NCI-H2171 (cell line): ENCODE results near the gene CSRNP3.

Experiments used
- DNase-seq: peaks from one replicate; lab custom pipeline; 2025; lab: John Stamatoyannopoulos, UW

Gene CSRNP3, protein sequence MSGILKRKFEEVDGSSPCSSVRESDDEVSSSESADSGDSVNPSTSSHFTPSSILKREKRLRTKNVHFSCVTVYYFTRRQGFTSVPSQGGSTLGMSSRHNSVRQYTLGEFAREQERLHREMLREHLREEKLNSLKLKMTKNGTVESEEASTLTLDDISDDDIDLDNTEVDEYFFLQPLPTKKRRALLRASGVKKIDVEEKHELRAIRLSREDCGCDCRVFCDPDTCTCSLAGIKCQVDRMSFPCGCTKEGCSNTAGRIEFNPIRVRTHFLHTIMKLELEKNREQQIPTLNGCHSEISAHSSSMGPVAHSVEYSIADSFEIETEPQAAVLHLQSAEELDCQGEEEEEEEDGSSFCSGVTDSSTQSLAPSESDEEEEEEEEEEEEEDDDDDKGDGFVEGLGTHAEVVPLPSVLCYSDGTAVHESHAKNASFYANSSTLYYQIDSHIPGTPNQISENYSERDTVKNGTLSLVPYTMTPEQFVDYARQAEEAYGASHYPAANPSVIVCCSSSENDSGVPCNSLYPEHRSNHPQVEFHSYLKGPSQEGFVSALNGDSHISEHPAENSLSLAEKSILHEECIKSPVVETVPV

GRCh38 chr2:165469417-165469816, at the start of gene CSRNP3:
TSS of gene CSRNP3 (plus strand) at chr2:165469698. CDS start at chr2:165595066, 125,368 bp downstream.
- DNase-seq = peak; percentile 92

- no peak for DNase-seq
Observed at GRCh38 chr2:165420231-165420630, 49.3 kb upstream of the CSRNP3 start.

DNA sequence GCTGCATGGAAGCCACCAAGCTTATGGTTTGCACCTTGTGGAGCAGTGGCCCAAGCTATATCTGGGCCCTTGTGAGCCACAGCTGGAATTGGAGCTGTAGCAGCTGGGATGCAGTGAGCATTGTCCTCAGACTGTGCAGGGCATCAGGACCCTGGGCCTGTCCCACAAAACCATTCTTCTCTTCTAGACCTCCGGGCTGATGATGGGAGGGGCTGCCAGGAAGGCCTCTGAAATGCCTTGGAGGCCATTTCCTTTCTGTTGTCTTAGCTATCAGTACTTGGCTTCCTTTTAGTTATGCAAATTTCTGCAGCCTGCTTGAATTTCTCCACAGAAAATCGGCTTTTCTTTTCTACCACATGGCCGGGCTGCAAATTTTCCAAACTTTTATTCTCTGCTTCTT, 46.4 kb upstream of the CSRNP3 start:
- no peak for DNase-seq

DNA sequence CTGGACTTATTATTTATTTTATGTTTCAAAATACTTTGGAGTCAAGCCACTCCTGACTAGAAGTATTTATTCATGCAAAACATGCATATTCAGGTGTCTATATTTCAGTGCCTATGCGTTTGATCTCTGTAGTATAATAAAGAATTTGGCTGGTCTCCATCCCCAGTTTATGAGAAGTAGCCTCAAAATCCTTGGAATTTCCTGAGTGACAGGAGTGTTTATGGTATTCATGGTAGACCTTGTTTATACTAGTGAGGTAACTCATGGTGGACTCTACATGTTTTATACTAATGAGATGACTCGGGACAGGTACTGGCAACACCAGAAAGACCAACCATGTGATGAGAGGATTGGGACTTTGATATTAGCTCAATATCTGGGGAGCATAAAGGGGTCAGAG, 43.9 kb upstream of the CSRNP3 start:
- DNase-seq = no peak

- no peak for DNase-seq
Observed at GRCh38 chr2:165427686-165428085, 41.8 kb upstream of the CSRNP3 start.

DNA sequence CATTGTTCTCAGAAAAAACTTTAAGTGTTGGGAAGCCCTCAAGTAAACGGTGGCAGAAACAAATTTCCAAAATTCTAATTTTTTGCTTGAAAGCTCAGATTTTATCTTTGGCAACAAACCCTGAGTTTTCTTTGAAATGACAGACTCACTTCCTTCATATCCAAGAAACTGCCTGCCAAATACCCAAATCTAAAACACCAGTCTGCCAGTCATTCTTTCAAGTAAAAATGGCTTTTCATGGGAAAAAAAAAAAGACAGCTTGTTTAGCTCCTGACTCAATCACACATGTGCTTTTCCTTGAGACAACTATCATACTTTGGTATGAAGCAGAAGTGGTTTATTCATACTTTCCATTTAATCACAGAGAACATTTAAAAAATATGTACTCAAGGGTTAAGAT, 40.6 kb upstream of the CSRNP3 start:
- no peak for DNase-seq

GRCh38 chr2:165431014-165431413, 38.5 kb upstream of the CSRNP3 start:
- no peak for DNase-seq

DNA sequence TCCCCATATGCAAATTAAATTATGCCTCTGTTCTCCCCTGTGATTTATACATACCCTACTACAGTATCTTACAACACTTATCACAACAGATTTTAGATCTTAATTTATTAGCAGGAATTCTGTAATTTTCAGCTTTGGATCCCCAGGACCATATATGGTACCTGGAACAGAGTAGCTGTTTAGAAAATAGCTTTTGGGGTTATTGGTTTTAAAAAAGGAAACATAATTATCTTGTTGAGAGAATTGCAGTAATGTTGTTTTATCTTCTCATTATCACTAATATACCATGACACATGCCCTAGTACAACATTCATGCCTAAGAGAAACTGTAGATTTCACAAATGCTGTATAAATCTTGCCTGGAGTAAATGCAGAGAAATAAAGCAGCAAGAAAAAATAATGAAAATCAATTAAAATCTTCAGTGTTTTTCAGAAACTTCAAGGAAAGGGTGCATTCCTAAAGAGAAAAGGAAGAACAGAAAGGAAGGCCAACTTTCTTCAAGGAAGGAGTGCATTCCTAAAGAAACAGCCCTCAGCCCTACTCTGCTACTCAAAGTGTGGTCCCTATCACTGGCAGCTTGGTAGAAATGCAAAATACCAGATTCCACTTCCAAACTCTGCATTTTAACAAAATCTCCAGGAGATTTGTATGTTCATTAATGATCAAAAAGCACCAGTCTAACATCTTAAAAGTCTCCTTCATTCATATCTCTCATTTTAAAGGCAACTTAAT, 37.1 kb upstream of the CSRNP3 start:
- no peak for DNase-seq

GRCh38 chr2:165434865-165435496, 34.5 kb upstream of the CSRNP3 start:
- no peak for DNase-seq

DNA sequence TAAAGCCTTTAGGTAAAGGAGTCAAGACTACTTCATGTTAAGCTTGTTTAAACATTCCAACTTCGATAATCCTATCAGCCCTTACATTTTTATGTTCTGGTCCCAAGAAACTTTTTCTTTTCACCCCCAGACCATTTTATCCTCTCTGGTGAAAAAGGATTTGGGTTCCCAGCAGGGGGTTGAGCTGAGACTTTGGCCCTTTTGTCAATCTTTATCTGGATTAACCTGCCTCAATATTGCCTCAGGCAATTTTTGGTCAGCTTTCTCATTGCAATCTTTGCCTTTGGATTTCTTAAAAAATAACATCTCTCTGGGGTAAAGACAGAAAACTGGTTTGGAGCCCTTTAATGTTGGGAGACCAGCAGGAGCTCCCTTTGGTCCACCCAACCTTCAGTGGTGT, 33.9 kb upstream of the CSRNP3 start:
- DNase-seq = no peak

GRCh38 chr2:165436559-165436958, 32.9 kb upstream of the CSRNP3 start:
- DNase-seq = no peak

- no peak for DNase-seq
Observed at GRCh38 chr2:165440367-165440766, 29.1 kb upstream of the CSRNP3 start.

GRCh38 chr2:165443511-165443910, 26.0 kb upstream of the CSRNP3 start:
- DNase-seq = no peak

DNA sequence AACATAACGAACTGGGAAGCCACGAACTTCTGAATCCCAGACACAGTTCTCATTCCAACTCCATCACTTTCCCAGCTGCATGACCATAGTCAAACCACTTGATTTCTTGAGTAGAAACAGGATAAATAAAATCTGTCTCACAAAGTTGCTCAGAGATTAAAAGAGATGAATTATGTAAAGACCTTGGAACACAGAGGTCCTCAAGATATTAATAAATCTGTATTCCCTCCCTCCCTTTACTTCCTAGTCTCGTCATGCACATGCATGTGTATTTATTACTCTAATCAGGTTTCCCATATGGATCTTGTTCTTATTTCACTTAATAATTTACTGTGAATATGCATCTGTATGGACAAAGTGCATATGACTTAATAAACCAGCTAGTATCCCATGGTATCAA, 21.1 kb upstream of the CSRNP3 start:
- no peak for DNase-seq

DNA sequence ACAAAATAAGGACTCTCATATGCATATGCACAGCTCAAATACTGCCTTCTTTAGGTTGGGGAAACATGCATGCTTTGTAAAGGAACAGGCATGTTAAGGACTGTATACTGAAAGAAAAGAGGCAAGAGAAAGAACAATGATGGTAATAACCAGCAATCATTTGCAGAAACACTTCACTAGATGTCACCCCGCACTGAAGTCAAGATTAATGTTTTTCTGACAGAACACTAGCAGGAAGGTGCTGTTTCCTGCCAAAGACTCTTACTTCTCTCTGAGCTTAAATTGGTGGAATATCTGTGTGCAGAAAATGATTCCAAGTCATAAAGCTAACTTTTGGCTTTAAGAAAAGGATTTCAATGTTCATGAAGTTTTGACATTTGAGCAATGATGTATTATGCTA, 19.3 kb upstream of the CSRNP3 start:
- DNase-seq = no peak

DNA sequence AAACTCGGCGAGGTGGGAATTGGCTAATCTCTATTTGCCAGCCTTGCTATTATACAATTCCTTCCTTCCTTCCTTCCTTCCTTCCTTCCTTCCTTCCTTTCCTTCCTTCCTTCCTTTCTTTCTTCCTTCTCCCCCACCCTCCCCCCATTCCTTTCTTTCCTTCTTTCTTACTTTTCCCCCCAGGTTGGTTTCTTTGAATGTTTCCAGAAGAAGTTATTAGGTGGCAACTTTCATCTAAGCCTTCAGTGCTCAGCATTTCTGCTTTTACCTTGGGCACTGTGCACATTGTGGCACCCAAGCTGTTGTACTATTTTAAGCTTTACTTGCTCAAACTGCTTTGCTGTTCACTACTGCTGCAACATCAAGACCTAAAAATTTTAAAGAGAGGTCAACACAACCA, 17.2 kb upstream of the CSRNP3 start:
- no peak for DNase-seq

DNA sequence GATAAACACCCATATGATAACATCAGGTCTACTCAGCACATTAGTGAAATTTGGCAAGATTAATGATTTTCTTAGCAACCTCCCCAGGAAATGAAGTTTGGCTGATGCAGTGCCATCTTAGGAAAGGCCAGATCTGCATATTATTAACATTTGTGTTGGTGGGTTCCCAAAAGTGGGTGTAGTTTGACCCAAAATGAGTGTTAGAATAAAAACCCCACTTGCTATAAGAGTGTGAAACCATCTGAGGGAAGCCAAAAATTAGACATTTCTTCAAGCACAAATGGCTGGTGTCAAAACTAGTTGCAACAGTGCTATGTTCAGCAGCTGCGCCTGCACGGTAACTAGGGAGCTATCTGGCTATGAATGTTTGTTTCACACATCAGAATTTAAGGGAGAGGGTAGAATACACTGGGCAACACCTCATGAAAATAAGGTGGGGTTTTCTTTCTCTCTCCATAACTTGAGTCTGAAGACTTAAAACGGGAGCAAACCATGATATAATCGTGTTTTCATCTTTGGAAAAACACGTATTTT, 15.9 kb upstream of the CSRNP3 start:
- no peak for DNase-seq

- DNase-seq = no peak
Observed at GRCh38 chr2:165454905-165455304, 14.6 kb upstream of the CSRNP3 start.

GRCh38 chr2:165456027-165456426, 13.5 kb upstream of the CSRNP3 start:
- DNase-seq = no peak

DNA sequence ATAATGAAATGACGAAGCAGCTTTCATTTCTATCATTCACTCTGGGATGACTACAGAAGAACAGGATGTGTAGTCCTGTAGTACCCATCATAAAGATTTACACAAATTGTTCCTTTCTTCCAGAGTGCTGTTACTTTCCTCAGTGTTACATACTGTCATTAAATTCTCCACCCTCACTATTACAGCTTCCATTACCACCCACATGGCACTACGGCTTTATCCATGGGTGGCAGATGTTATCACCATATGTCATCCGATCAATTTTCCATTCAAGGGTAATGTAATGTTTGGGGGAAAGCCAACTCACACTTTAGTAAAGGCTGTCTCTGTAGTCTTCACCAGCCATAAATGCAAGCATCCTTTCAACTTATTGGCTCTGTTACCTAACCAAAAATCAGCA, 7.1 kb upstream of the CSRNP3 start:
- peak; percentile 96 for DNase-seq

GRCh38 chr2:165466386-165466785, 3.1 kb upstream of the CSRNP3 start:
- DNase-seq = no peak

- DNase-seq = no peak
Observed at GRCh38 chr2:165467921-165468320, 1.6 kb upstream of the CSRNP3 start.
